ENCODE data around the gene NDUFB6.

Gene NDUFB6

DNA sequence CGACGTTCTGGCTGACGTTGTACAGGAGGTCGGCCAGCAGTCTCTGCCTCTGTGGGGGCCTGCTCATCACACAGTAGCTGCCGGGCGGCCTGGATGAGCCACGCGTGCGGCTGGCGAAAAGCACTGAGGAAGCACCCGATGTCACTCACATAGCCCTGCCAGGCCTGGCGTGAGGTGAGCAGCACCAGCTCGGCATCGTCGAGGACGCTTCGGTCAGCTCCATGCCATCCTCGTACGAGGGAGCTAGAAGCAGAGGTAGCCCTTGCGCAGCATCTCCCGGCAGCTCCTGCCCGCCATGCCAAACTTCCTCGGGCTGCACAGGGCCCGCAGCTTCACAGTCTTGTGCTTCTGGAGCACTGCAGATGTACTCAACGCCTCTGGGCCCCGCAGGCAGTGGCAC lies 6.2 kb downstream of the NDUFB6 start:
- no peak overlapping the region for H3K4me3 ChIP-seq (ENCODE audit: low read length)
- no peak overlapping the region for H4K5ac ChIP-seq (ENCODE audit: low read length)
- no peak overlapping the region for H3K18ac ChIP-seq (ENCODE audit: low read length)
- no CpG with 5 or more reads among the region's 26 CpGs for WGBS (ENCODE audit: extremely low coverage, insufficient coverage, low lambda C conversion rate)
- no peak overlapping the region for H3K56ac ChIP-seq (ENCODE audit: low read length)
- no peak overlapping the region for H2AK5ac ChIP-seq (ENCODE audit: low read length)
- H3K36me3 ChIP-seq (ENCODE audit: control insufficient read depth, insufficient read depth, low read length), result peaks cover 2% of the 10 kb centered on the region
- H4K8ac ChIP-seq (ENCODE audit: low read depth, low read length), result no peak overlapping the region
- DNase-seq, result no peak
- H3K79me1 ChIP-seq (ENCODE audit: low read length), result peaks cover 15% of the 10 kb centered on the region
- H2BK15ac ChIP-seq (replicated peaks; ENCODE audit: low read depth), result no peak overlapping the region
- no peak overlapping the region for H3K4ac ChIP-seq (ENCODE audit: low read depth, low read length)
- H3K79me2 ChIP-seq (ENCODE audit: control insufficient read depth, insufficient read depth, low read length), result peaks cover 16% of the 10 kb centered on the region
- no peak overlapping the region for H3K4me2 ChIP-seq (ENCODE audit: low read length)
- H3K23ac ChIP-seq (ENCODE audit: low read length), result no peak overlapping the region
- H3K4me1 ChIP-seq (ENCODE audit: control insufficient read depth, low read depth, low read length), result no peaks in the 10 kb centered on the region
- no peak overlapping the region for H3K9ac ChIP-seq (ENCODE audit: low read length)
- H2BK120ac ChIP-seq (ENCODE audit: low read depth, low read length), result no peak overlapping the region
- no peak overlapping the region for H3K27ac ChIP-seq (ENCODE audit: low read depth, low read length)
- H3K27me3 ChIP-seq (ENCODE audit: insufficient read depth, low read length, poor library complexity), result no peaks in the 10 kb centered on the region
- no peak overlapping the region for H2BK5ac ChIP-seq (ENCODE audit: low read length)

DNA sequence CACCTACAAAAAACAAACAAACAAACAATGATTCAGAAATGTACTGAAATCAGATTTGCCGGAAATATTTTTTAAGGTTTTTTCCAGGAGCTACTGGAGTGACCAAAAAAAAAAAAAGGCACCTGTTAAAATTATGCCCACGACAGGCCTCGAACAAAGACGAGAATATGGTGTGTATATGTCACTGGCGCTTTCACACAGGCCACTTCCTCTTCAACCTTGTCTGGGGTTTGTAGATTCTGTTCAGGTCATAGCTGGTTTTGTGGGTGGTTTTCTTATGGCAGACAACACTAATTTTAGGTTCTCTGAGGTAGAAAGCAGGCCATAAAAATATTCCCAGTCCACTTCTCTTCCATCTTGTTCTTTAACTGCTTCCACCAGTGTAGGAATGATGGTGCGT lies 7.0 kb downstream of the NDUFB6 start:
- Histone ChIP-seq H3K79me1 (ENCODE audit: low read length) (peaks cover 17% of the 10 kb centered on the region), H3K27ac (ENCODE audit: low read depth, low read length) (no peak overlapping the region), H4K5ac (ENCODE audit: low read length) (no peak overlapping the region), H2BK120ac (ENCODE audit: low read depth, low read length) (no peak overlapping the region), H3K56ac (ENCODE audit: low read length) (no peak overlapping the region), H3K23ac (ENCODE audit: low read length) (no peak overlapping the region), H3K4ac (ENCODE audit: low read depth, low read length) (no peak overlapping the region), H3K4me2 (ENCODE audit: low read length) (no peak overlapping the region), H2BK5ac (ENCODE audit: low read length) (no peak overlapping the region), H3K27me3 (ENCODE audit: insufficient read depth, low read length, poor library complexity) (no peaks in the 10 kb centered on the region), H3K36me3 (ENCODE audit: control insufficient read depth, insufficient read depth, low read length) (peaks cover 2% of the 10 kb centered on the region), H3K4me3 (ENCODE audit: low read length) (no peak overlapping the region), H3K79me2 (ENCODE audit: control insufficient read depth, insufficient read depth, low read length) (peaks cover 13% of the 10 kb centered on the region), H3K9ac (ENCODE audit: low read length) (no peak overlapping the region), H3K4me1 (ENCODE audit: control insufficient read depth, low read depth, low read length) (no peaks in the 10 kb centered on the region), H3K18ac (ENCODE audit: low read length) (no peak overlapping the region), H2BK15ac (replicated peaks; ENCODE audit: low read depth) (no peak overlapping the region), H2AK5ac (ENCODE audit: low read length) (no peak overlapping the region), H4K8ac (ENCODE audit: low read depth, low read length) (no peak overlapping the region)
- no peak for DNase-seq
- no CpG with 5 or more reads among the region's 6 CpGs for WGBS (ENCODE audit: extremely low coverage, insufficient coverage, low lambda C conversion rate)

DNA sequence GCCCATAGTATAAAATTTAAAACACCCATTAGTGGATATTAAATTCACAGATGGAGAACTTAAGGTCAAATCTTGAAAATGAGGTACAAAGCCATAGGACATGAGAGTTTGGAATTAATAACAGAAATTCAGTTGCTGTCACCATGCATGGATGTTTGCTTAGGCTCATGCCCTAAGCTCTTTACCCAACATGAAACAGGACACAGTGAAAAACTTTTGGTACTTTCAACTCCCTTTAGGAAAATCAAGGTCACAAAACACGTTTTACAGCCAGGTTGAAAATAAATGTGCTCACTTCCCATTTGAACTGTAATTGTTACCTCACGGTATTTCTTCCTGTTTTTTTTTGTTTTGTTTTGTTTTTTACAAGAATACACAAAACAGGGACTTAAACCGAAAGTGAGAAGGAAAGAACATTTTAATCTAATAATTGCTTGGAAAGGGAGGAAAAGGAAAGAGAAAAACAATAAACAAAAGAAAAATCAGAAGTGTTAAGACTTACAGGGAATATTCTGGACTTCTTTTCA lies 14.5 kb downstream of the NDUFB6 start:
- Histone ChIP-seq H3K79me1 (ENCODE audit: low read length) (peaks cover 11% of the 10 kb centered on the region), H3K27ac (ENCODE audit: low read depth, low read length) (no peak overlapping the region), H3K79me2 (ENCODE audit: control insufficient read depth, insufficient read depth, low read length) (peaks cover 3% of the 10 kb centered on the region), H4K5ac (ENCODE audit: low read length) (no peak overlapping the region), H2BK15ac (replicated peaks; ENCODE audit: low read depth) (no peak overlapping the region), H3K56ac (ENCODE audit: low read length) (no peak overlapping the region), H2BK120ac (ENCODE audit: low read depth, low read length) (no peak overlapping the region), H3K9ac (ENCODE audit: low read length) (no peak overlapping the region), H2AK5ac (ENCODE audit: low read length) (no peak overlapping the region), H3K4me3 (ENCODE audit: low read length) (no peak overlapping the region), H3K36me3 (ENCODE audit: control insufficient read depth, insufficient read depth, low read length) (no peaks in the 10 kb centered on the region), H2BK5ac (ENCODE audit: low read length) (no peak overlapping the region), H3K23ac (ENCODE audit: low read length) (no peak overlapping the region), H3K4ac (ENCODE audit: low read depth, low read length) (no peak overlapping the region), H4K8ac (ENCODE audit: low read depth, low read length) (no peak overlapping the region), H3K27me3 (ENCODE audit: insufficient read depth, low read length, poor library complexity) (no peaks in the 10 kb centered on the region), H3K4me1 (ENCODE audit: control insufficient read depth, low read depth, low read length) (no peaks in the 10 kb centered on the region), H3K4me2 (ENCODE audit: low read length) (no peak overlapping the region), H3K18ac (ENCODE audit: low read length) (no peak overlapping the region)
- no peak for DNase-seq
- WGBS (ENCODE audit: extremely low coverage, insufficient coverage, low lambda C conversion rate), result no CpG with 5 or more reads among the region's 3 CpGs

DNA sequence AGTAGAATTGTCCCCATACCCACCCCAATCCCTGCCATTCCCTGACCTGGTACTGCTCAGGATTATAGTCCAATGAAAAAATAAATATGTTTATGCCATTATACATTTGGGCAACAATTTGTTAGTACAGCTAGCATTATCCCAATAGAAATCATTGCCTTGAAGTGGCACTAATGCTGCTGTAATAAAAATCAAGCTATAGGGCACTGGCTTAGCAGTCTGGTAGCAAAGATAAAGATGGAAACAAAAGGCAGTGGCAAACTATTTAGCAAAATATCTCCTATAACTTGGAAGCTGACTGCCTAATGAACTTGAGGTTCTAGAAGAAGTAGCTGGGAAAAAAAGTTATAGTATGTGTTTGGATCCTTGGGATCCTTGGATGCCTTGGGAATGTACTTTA lies 18.4 kb downstream of the NDUFB6 start:
- Histone ChIP-seq H3K27me3 (ENCODE audit: insufficient read depth, low read length, poor library complexity) (no peaks in the 10 kb centered on the region), H2AK5ac (ENCODE audit: low read length) (no peak overlapping the region), H4K5ac (ENCODE audit: low read length) (no peak overlapping the region), H2BK120ac (ENCODE audit: low read depth, low read length) (no peak overlapping the region), H3K23ac (ENCODE audit: low read length) (no peak overlapping the region), H3K56ac (ENCODE audit: low read length) (no peak overlapping the region), H3K9ac (ENCODE audit: low read length) (no peak overlapping the region), H3K36me3 (ENCODE audit: control insufficient read depth, insufficient read depth, low read length) (no peaks in the 10 kb centered on the region), H3K4me2 (ENCODE audit: low read length) (no peak overlapping the region), H2BK5ac (ENCODE audit: low read length) (no peak overlapping the region), H3K79me1 (ENCODE audit: low read length) (peaks cover 7% of the 10 kb centered on the region), H3K27ac (ENCODE audit: low read depth, low read length) (no peak overlapping the region), H3K4me1 (ENCODE audit: control insufficient read depth, low read depth, low read length) (no peaks in the 10 kb centered on the region), H3K18ac (ENCODE audit: low read length) (no peak overlapping the region), H3K4ac (ENCODE audit: low read depth, low read length) (no peak overlapping the region), H3K79me2 (ENCODE audit: control insufficient read depth, insufficient read depth, low read length) (peaks cover 17% of the 10 kb centered on the region), H4K8ac (ENCODE audit: low read depth, low read length) (no peak overlapping the region), H3K4me3 (ENCODE audit: low read length) (no peak overlapping the region), H2BK15ac (replicated peaks; ENCODE audit: low read depth) (no peak overlapping the region)
- no peak for DNase-seq

DNA sequence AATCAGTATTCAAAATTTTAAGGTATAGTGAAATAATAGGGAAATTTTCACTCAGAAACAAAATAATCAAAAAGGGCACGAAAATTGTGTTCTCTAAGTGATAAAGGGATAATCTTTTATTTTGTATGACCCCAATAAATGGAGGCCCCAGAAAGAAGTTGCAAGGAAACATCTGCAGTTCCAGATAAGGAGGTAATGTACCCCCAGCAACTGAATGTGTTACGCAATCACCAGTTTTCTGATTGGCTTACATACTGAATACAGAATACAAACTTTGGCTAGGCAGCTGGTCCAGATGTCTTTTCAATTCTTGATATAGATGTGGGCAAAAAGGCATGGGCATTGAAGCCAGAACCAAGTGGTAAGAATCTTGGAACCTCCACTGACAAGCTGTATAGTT lies 18.9 kb downstream of the NDUFB6 start:
- H3K4me3 ChIP-seq (ENCODE audit: low read length), result no peak overlapping the region
- H3K27ac ChIP-seq (ENCODE audit: low read depth, low read length), result no peak overlapping the region
- no peak overlapping the region for H4K5ac ChIP-seq (ENCODE audit: low read length)
- no peak overlapping the region for H2AK5ac ChIP-seq (ENCODE audit: low read length)
- H3K79me2 ChIP-seq (ENCODE audit: control insufficient read depth, insufficient read depth, low read length), result peaks cover 20% of the 10 kb centered on the region
- no CpG with 5 or more reads among the region's 2 CpGs for WGBS (ENCODE audit: extremely low coverage, insufficient coverage, low lambda C conversion rate)
- no peak overlapping the region for H2BK120ac ChIP-seq (ENCODE audit: low read depth, low read length)
- no peaks in the 10 kb centered on the region for H3K4me1 ChIP-seq (ENCODE audit: control insufficient read depth, low read depth, low read length)
- no peak overlapping the region for H3K4me2 ChIP-seq (ENCODE audit: low read length)
- no peak overlapping the region for H3K4ac ChIP-seq (ENCODE audit: low read depth, low read length)
- H3K27me3 ChIP-seq (ENCODE audit: insufficient read depth, low read length, poor library complexity), result no peaks in the 10 kb centered on the region
- H2BK5ac ChIP-seq (ENCODE audit: low read length), result no peak overlapping the region
- no peak overlapping the region for H4K8ac ChIP-seq (ENCODE audit: low read depth, low read length)
- H2BK15ac ChIP-seq (replicated peaks; ENCODE audit: low read depth), result no peak overlapping the region
- H3K23ac ChIP-seq (ENCODE audit: low read length), result no peak overlapping the region
- no peak for DNase-seq
- H3K56ac ChIP-seq (ENCODE audit: low read length), result no peak overlapping the region
- H3K79me1 ChIP-seq (ENCODE audit: low read length), result peaks cover 5% of the 10 kb centered on the region
- no peaks in the 10 kb centered on the region for H3K36me3 ChIP-seq (ENCODE audit: control insufficient read depth, insufficient read depth, low read length)
- no peak overlapping the region for H3K9ac ChIP-seq (ENCODE audit: low read length)
- H3K18ac ChIP-seq (ENCODE audit: low read length), result no peak overlapping the region

DNA sequence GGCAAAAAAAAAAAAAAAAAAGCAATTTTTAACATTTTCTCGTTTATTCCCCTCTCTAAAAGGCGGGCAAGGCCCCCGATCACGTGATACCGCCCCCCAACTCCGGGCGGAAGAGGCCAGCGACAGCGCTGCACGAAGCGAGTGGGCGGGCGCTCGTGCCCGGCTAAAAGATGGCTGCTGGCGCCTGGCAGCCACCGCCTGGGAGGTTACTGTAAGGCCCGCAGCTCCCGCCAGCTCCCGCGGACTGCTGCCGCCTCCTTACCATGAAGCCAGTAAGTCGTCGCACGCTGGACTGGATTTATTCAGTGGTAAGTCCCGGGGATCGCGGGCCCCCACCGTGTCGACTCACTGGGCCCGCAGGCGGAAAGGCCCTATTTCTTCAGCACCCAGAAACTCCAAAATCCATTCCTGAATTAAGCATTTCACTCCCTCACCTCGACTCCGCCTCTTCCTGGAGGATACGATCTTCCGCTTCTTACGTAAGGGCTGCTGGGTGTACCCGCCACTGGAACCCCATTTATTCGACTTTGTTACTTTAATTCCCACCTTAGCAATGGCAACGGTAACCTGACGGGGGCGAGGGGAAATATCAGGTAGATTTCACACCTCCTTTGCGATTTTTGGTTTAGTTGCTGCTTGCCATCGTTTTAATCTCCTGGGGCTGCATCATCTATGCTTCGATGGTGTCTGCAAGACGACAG lies 20.6 kb downstream of the NDUFB6 start, which contains the start of the genes SMIM27 and TOPORS:
Gene SMIM27, plus strand, starts transcription at position 156 of the 701 bp plus-strand sequence. Its CDS starts 108 bp downstream, at position 264.
Gene TOPORS, minus strand, starts transcription at position 415 of the 701 bp plus-strand sequence. Its CDS starts 150 bp downstream, at position 265.
- Histone ChIP-seq H3K56ac (ENCODE audit: low read length) (peak within 1 kb of the TSS; percentile 95), H3K18ac (ENCODE audit: low read length) (peak within 1 kb of the TSS; percentile 90), H3K4ac (ENCODE audit: low read depth, low read length) (peak within 1 kb of the TSS; percentile 96), H2AK5ac (ENCODE audit: low read length) (no peak within 1 kb of the TSS), H3K9ac (ENCODE audit: low read length) (peak within 1 kb of the TSS; percentile 92), H4K5ac (ENCODE audit: low read length) (no peak within 1 kb of the TSS), H4K8ac (ENCODE audit: low read depth, low read length) (peak within 1 kb of the TSS; percentile 87), H3K4me2 (ENCODE audit: low read length) (peak within 1 kb of the TSS; percentile 77), H2BK5ac (ENCODE audit: low read length) (peak within 1 kb of the TSS; percentile 92), H3K27ac (ENCODE audit: low read depth, low read length) (peak within 1 kb of the TSS; percentile 85), H2BK120ac (ENCODE audit: low read depth, low read length) (peak within 1 kb of the TSS; percentile 95), H3K4me3 (ENCODE audit: low read length) (peak within 1 kb of the TSS; percentile 84), H3K27me3 (ENCODE audit: insufficient read depth, low read length, poor library complexity) (no peaks in the 10 kb centered on the region), H3K79me1 (ENCODE audit: low read length) (peaks cover 3% of the 10 kb centered on the region), H3K23ac (ENCODE audit: low read length) (no peak within 1 kb of the TSS), H3K79me2 (ENCODE audit: control insufficient read depth, insufficient read depth, low read length) (peaks cover 35% of the 10 kb centered on the region), H2BK15ac (replicated peaks; ENCODE audit: low read depth) (no peak within 1 kb of the TSS), H3K36me3 (ENCODE audit: control insufficient read depth, insufficient read depth, low read length) (no peaks in the 10 kb centered on the region), H3K4me1 (ENCODE audit: control insufficient read depth, low read depth, low read length) (no peaks in the 10 kb centered on the region)
- peak; percentile 95 for DNase-seq
- no CpG with 5 or more reads among the region's 46 CpGs for WGBS (ENCODE audit: extremely low coverage, insufficient coverage, low lambda C conversion rate)
